HG03558 (cell line): Measurements from ENCODE around the gene LHPP.

Experiments used
- ATAC-seq: cut with Tn5 transposase; IDR thresholded peaks from one replicate; pipeline ENCODE4 v1.9.1; 2021; ENCODE audit warnings: moderate number of reproducible peaks; ENCODE audit not compliant: unreplicated experiment; ENCODE audit errors: extremely low read depth

The LHPP gene

DNA sequence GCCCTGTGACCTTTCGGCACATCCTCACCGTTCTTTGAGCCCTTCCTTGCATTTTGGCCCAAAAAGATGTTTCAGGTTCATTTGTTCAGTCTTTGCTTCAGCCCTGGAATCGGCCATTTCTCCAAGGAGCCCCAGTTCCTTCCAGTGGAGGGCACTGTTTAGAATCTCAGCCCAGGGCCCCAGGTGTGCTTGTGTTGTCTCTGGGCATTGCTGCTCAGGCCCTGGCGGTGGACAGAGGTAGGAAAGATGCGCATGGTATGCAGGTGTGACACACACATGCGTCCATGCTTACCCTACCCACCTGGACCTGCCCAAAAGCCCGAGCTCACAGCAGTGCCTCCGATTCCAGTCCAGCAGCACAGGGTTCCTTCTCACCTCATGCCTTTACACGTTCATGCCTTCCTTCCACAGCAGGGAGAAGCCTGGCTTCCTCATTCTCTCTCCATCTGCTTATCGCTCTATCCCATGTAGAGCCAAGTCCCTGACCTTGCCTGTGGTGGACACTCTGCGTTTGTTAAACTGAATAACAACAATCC is 70.6 kb downstream of the LHPP start:
- ATAC-seq, result no peak

- no peak for ATAC-seq
Observed at GRCh38 chr10:124532788-124533187, 71.2 kb downstream of the LHPP start.

- ATAC-seq, result no peak
Observed at GRCh38 chr10:124533266-124533665, 71.6 kb downstream of the LHPP start.

DNA sequence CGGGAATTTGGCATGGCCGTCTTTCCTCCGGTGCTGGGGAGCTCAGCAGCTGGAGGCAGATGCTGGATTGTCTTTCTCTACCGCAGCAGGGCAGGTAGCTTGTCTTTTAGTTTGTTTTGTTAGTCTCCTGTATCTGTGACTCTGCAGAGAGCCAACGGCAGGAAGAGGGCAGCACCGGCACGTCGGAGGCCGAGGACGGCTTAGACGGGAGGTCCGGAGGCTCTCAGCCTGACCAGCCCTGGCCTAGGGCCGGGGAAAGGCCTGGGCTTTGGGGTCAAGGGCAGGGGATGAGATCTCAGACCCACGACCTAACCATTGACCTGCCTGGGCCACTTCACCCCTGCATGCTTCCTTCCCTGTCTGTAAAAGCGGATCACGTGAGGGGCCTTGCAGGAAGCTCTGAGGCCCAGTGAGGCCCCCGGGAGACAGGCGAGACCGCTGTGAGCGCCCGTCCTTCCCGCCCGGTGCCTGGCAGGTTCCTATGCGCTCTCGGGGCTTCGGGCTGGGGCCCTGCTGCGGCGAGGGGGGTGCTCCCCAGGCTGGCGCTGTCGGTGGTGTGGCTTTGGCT is 72.7 kb downstream of the LHPP start:
- no peak for ATAC-seq

GRCh38 chr10:124534826-124535601 is 73.4 kb downstream of the LHPP start:
- ATAC-seq, result no peak

GRCh38 chr10:124535731-124536495 is 74.3 kb downstream of the LHPP start:
- no peak for ATAC-seq

DNA sequence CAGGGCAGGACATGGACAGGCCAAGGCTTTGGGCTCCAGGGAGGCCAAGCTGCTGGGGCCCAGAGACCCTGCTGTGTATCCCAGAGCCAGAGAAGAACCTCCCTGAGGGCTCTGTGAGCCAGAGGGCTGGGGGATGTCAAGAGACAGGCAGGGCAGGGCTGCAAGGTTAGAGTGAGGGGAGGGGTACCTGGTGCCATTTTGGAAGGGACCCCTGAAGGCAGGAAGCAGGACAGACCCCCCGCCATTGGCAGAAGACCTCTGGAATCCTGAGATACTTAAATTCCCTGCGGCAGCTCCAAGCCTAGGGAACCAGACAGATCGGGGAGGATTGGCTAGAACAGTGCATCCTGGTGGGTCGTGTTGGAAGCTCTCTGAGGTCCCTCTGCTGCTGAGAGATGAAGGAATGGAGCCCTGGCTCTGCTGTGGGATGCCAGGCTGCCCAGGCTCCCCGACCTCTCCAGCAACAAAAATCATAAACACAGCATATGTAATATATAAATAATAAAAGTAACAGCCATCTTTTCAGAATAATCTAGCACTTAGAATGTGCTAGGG is 75.0 kb downstream of the LHPP start:
- ATAC-seq, result no peak

- ATAC-seq, result no peak
Observed at GRCh38 chr10:124537166-124537725, 75.6 kb downstream of the LHPP start.

DNA sequence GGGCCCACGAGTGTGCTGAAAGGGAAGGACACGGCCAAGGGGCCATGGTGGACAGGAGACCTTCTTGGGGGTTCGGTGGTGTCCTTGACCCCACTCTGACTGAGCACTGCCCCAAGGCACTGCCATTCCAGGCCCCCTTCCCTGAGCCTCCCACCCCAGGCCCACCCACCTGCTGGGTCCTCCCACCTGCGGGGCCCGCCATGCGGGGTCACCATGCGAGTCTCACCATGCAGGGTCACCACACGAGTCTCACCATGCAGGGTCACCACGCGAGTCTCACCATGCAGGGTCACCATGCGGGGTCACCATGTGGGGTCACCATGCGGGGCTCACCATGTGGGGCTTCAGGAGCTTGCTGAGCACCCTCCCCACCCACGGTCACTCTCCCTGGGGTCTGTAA is 76.3 kb downstream of the LHPP start:
- no peak for ATAC-seq

GRCh38 chr10:124538706-124539105 is 77.1 kb downstream of the LHPP start:
- ATAC-seq, result no peak

DNA sequence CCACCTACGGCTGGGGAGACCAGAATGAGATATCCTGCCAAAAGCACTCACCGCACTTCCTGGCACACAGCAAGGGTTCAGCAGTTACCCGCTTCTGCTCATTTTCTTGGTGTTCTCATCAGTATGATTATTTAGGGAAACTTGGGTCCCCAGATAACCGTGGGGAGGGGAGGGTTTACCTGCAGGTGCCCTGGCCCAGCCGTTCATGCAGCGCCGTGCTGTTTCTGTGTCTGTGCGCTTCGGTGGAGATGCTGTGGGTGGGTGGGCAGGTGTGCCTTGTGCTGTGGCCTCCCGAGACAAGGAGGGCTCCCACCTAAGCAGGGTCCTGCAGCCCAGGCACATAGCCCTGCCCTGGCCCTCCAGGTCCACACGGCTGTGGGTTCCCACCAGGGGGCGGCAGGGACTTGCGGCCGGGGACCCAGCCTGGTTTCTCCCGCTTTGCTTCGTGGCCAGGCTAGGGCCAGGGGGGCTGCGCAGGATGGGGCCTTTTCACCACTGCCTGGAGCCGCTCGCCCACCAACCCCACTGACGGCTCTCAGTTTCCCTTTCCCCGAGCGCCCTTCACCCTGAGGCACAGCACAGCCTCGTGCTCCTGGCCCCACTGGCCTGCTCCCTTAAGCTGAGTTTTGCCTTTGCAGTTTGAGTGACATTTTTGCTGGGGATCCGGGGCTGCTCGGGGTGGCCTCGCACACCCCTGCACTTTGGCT is 78.5 kb downstream of the LHPP start:
- no peak for ATAC-seq

DNA sequence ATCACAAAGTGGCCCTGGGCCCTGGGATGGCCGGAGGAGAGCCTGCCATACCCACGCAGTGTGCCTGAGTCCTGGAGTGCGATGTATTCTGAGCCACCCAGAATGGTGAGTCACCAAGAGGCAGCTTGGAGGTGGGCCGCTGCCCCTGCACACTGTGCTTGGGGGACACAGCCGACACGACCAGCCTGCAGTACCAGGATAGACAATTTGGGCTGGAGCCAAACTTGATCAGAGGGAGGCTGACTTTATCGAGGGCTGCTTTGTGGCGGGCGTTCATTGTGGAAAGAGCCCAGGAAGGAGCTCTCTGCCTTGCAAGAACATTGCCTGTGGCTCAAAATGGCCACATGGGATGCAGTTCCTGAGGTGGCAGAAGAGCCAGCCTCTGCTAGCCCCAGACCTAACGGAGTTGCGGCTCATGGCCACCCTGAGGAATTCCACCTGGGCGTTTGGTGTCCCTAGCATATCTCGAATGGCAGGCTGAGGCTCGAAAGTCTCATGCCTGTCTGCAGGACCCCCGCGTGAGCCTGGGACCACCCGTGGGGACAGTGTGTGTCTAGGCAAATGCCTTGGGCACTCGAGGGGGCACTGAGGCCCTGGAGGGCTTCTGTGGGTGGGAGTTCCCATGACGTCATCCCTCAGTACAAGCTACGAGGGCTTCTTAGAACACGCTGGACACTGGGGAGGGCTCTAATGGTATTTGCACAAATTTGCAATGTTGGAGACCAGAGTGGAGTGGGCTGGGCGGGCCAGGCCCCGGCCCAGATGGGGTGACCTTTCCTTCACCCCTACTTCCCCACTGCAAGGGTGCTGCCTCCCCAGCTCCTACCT is 79.7 kb downstream of the LHPP start:
- ATAC-seq, result no peak

GRCh38 chr10:124542336-124542735 is 80.7 kb downstream of the LHPP start:
- ATAC-seq, result no peak

- no peak for ATAC-seq
Observed at GRCh38 chr10:124543146-124543545, 81.5 kb downstream of the LHPP start.

- no peak for ATAC-seq
Observed at GRCh38 chr10:124543971-124544370, 82.3 kb downstream of the LHPP start.

DNA sequence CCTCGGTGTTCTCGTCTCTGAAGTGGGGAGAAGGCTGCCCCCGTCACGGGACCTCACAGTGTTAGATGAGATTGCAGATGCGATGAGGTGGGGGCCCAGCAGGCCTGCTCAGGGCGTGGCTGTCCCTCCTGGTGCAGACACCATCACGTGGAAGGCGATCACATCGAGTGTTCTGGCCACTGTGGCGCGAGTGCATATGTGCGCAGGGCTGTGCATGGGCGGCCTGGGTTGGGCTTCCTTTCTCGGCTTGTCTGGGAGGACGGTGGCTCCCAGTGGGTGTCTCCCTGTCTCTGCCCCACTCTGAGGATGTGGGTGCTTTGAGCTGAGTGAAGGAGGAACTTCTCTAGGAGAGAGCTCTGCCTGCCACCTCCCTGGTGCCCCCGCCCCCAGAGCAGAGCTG is 83.1 kb downstream of the LHPP start:
- no peak for ATAC-seq

DNA sequence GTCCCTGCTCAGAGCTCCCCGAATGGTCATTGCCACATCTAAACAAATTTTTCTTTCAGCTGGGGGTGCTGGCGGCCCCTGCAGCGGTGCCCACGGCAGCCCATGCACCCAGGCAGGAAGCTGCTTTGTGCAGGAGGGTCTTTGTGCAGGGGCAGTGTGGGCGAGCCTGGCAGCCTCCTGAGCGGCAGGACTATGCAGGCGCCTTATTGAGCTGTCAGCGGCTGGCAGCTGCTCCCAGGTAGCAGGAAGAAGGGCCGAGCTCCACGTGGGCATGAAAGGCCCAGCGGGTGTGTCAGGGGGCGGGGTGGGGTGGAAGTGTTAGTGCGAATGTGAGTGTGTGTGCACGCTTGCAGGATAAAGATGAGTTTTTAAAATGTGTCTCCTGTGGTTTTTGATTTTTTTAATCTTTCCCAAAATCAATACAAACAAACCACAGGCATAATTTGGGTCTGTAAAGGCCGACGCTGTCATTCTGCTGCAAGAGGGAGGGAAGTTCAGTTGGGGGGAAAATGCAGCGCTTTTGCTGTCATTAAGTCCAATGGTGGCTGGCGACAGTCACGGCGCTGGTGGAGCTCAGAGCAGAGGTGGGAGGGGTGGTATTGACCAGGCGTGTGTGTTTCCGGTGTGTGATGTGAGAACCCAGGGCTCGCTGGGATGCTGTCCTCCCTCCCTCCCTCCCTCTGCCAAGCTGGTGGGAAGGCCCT is 83.9 kb downstream of the LHPP start:
- no peak for ATAC-seq

DNA sequence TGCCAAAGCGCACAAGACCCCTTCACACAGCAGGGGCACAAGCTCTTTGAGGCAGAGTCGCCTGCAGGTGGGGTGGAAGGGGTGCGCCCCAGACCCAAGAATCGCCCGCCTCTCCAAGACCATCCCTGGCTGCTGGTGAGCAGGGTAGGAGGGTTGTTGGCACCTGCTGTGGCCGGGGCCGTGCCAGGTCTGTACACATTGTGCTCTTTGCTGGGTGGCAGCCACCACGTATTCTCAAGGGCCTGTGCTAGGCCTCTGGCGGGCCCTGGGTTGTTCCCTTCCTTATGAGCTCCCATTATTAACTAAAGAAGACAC is 84.4 kb downstream of the LHPP start:
- no peak for ATAC-seq
